HG02943 (cell line): ENCODE data around the gene LTBP4.

Experiments
- ATAC-seq: cut with Tn5 transposase; IDR thresholded peaks from one replicate; pipeline ENCODE4 v1.9.1; 2021; ENCODE audit warnings: mild to moderate bottlenecking, low read depth, moderate library complexity; ENCODE audit not compliant: unreplicated experiment

LTBP4 gene

DNA sequence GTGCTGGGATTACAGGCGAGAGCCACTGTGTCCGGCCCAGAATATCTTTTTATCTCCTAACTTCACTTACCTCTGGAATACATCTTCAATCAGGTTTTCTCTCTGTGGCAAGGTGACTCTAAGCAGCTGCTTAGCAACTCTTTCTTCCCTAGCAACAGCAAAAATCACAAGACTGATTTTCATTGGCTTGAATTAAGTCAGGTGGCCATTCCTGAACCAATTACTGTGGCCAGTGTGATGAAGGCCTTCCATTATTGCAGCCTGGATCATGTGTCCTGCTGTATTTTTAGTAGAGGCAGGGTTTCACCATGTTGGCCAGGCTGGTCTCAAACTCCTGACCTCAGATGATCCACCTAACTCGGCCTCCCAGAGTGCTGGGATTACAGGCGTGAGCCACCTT lies 9.0 kb upstream of the LTBP4 start:
- peak; percentile 63 for ATAC-seq

DNA sequence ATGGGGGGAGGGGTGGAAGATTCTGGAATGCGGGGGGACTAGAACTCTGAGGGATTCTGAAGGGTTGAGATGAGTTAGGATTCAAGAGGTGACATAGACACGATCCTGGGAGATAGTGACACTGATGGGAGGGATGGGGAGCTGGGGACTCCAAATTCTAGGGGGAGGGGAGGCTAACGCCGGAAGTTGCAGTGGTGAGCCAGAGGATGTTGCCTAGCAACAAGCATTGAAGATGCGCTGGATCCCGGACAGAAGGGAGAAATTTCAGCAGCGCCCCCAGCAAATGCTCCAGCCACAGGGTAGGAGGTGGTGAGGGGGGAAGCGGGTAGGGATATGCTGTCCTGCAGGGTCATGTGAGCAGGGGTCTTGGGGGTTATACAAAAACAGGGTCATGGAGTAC lies 6.9 kb upstream of the LTBP4 start:
- ATAC-seq = no peak

DNA sequence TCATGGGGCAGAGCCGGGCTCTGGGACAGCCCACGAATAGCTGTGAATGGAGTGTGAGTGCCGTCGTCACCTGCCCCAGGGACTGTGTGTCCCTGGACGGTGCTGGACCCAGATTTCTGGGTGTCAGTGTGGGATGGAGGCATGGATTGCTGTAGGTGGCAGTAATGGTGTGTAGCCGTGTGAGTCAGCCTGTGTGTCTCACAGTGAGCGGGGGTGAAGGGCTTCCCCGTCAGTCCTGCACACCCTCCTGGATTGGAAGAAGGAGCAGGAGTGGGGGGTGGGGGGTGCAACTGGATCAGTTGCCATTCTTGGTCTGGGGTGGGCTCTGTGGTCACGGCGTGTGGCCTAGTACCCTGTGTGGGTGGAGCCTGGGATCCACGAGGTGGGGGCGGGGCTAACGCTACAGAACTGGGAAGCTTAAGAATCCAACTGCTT lies 6.5 kb upstream of the LTBP4 start:
- no peak for ATAC-seq

DNA sequence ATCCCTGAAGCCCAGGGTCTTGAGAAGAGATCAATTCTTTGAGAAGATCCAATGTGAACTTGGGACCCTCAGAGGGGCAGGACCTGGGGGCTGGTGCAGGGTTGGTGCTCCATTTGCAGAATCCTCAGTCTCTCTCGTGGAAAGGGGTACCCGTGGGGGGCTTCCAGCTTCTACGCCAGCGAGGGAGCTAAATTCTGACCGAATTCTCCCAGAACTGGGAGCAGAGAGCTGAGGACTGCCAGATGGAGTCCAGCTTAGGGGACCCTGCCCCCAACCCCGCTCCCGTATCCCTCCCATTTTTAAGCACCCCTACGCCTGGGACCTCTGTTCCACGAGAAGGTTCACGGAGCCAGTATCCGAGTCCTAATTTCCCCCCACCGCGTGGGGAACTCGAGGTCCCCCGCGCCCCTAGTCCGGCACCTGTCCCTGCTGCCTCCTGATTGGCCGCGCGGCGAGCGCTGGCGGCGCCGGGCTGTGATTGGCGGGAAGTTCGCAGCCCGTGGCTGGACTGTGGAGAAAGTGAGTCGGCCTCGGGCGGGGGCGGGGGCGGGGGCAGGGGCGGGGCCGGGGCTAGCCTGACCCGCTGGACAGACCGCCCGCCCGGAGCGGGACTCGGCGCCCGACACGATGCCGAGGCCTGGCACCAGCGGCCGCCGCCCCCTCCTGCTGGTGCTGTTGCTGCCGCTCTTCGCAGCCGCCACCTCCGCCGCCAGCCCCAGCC lies 4.4 kb upstream of the LTBP4 start:
- ATAC-seq = no peak

DNA sequence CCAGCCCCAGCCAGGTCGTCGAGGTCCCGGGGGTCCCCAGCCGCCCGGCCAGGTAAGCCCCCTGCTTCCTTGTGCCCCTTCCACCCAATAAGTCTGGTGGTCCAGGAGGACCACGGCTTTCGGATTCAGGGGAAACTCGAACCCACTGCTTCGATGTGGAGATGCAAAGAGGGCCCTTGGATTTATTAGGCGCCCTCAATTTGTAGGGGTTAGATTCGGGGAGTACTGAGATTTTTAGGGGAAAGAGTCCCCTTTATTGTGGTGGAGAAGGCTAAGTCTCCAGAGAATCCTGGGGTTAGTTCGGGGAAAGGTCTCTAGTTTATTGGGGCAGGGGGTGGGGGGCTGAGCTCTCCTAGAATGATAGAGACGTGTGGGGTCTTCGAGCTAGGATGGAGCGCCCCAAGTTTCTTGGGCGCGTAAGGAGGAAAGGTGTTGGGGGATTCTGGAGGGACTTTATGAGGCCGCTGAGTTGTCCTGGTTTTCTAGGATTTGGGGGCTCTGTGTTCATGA lies 3.8 kb upstream of the LTBP4 start:
- no peak for ATAC-seq

DNA sequence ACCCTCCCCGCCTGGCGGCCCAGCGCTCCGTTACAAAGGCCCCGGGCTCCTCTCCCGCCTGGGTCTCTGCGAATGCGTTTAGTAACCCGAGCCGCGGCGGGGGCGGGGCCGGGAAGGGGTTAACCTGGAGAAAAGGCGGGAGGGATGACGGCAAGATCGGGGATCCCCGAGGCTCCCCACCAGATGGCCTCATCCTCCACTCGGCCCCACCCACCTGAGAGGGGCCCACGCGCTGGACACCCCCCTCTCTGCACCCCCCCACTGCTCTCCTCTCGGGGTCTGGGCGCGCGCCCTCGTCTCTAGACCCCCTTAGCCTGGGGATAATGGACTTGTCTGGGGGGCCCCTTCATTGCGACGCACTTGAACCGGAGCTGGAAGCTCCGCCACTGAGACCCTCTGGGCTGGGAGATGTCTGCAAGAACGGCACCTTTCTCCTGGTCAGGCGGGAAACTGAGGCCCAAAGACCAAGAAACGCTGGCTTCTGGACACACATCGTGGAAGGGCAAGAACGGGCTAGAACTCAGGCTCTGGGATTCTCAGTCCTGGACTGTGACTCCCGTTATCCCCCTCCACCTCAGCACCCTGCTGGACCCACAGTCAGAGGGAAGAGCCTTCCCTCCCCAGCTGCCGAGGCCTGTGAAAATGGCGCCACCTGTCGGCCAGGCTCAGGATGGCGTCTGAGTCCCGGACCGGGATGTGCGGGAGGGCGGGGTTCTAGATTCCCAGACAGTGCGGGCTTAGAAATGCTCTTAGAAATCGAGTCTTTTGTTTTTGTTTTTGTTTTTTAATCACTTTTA lies 2.9 kb upstream of the LTBP4 start:
- ATAC-seq = no peak

DNA sequence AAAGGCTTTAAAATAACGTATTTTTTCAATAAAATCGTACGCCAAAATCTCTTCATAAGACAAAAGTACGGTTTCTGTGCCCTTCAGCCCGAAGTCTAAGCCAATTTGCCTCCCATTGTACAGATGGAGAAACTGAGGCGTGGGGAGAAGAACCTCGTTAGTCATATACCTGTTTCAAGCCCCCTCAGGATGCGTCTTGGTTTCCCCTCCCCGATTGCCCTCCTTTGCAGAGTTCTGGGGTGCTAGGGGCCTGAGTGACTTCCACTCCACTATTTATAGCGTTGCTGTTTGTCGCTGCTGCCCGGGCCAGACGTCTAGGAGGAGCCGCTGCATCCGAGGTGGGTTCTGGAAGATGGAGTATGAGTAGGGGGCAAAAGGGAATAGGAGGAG lies 2.3 kb upstream of the LTBP4 start:
- no peak for ATAC-seq

DNA sequence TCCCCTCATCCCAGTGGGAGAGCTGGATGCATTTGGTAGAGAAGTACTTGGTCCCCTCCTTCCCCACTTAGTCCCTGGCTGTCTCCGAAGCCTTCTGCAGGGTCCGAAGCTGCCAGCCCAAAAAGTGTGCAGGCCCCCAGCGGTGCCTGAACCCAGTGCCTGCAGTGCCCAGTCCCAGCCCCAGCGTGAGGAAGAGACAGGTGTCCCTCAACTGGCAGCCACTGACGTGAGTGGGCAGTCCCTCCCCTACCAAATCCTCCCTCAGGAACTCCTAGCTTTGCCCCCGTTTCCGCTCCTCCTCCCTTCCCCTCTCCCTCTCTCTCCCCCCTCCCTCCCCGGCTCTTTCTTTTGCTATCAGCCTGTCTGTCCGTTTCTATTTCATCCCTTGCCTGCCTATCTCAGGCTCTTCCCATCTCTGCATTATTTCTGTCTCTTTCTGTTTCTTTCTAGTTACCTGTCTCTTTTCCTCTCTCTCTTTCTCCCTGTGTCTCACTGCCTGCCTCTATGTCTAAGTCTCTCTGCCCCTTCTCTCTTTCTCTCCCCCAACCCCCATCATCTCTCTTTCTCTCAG lies 1.8 kb upstream of the LTBP4 start:
- no peak for ATAC-seq

DNA sequence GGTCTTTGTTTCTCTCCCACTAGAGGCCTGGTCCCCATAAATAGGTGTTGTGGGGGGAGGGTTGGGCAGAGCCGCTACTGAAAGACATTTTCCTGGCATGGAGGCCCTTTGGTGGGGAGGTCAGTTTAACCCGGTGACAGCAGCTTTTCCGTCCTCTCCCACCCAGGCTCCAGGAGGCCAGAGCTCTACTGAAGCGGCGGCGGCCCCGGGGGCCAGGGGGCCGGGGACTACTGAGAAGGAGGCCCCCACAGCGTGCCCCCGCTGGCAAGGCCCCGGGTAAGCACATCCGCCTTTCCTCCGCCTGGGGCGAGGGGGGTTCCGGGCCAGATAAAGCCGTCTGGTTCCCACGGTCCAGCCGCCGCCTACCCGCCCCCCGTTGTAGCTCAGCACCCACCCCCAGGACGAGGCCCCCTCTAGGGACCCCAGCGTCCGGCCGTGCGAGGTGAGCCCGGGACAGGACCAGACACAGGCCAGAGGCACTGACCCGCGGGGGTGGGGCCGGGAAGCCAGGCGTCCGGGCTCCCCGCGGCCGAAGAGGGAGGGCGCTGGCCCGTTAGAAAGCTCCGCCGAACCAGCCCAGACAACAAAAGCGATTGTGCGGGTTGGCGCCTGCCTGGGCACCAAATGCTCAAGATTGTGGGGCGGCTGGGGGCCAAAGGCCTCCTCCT lies 1.1 kb upstream of the LTBP4 start:
- ATAC-seq = no peak

DNA sequence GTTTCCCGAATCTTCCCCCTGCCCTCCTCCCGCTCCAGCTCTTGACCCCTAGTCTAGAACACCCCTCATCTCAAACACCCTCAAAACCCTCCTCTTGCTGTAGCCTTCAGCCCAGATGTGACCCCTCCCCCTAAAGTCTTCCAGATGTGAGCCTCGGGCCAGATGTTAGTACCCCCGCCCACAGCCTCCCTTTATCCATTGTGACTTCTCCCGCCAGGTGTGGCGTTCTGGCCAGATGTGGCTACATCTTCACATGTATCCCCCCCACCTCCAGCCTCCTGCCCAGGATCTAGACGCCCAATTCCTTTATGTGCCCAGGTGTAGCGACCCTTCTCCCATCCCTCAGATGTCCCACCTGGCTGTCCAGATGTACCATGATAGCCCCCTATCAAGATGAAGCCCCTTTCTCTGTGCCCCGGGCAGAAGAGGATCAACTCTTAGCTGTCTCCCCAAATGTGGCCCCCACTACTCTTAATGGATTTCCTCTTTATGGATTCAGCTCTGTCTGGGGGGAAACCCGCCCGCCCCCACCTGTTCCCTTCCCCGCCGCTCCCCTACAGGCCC lies 517 bp upstream of the LTBP4 start:
- ATAC-seq = no peak

DNA sequence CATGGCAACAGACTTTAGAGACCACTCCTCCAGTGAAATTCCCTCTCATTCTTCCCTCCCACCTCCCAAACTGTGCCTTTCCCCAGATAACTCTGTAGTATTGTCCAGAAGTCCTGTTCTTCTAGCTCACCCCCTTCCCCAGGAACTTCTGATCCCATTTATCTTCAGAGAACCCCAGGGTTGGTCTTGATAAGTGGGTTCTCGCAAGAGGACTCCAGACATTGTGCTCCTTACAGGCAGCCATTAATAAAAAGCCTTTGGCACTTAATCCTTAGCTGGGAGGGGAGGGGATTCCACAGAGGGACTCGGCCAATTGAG lies 1.9 kb downstream of the LTBP4 start:
- no peak for ATAC-seq

DNA sequence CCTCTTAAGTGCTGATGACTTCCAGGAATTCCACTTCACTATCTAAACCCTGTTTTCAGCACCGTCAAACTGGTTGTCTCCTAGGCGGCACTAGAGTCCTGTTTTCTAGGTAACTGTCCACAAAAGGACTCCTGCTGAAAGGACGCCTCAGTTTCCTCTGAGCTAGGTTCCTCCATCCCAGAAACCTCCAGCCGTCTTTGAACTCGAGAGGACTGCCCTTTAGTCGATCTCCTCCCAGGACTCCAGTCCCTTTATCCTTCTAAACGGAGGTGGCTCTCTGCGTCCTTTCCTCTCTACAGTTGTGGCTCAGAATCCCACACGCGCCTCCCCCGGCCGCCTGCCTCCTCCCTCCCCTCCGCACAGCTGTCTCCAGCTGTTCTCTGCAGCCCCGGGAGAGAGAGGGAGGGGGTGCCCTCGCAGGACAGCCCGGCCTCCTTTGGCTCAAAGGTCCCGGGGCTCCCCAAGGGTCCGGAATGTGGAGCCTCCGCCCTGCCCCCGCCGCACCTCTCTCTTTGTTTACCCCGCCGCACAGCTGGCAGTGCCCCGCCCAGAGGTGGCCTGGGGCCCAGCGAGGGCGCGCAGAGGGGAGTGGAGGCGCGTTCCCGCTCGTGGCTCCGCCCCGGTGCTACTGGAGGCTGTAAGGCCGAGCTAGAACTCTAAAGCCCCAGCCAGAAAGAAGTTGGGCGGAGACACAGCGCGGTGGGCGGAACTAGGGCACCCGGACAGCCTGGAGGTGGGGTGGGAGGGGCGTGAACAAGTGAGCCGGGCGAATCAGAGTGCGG lies 2.4 kb downstream of the LTBP4 start:
- peak; percentile 51 for ATAC-seq

DNA sequence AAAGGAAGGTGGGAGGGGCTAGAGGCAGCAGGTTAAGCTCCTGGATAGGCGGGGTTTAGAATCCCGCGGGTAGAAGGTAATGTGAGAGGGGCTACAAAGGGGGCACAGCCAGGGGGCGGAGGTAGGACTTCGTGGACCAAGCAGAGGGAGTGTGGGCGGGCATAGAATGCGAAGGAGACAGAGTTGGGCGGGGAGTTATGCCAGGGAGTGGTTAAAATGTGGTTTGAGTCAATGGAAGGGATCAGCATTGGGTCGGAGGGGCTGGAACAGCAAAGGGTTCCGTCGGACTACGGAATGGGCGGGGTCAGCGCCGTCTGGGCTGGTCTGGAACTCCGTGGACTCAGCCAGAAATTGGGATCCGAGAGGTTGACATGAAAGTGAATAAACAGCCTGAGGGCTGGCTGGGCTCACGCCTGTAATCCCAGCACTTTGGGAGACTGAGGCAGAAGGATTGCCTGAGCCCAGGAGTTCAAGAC lies 3.0 kb downstream of the LTBP4 start:
- ATAC-seq = no peak

DNA sequence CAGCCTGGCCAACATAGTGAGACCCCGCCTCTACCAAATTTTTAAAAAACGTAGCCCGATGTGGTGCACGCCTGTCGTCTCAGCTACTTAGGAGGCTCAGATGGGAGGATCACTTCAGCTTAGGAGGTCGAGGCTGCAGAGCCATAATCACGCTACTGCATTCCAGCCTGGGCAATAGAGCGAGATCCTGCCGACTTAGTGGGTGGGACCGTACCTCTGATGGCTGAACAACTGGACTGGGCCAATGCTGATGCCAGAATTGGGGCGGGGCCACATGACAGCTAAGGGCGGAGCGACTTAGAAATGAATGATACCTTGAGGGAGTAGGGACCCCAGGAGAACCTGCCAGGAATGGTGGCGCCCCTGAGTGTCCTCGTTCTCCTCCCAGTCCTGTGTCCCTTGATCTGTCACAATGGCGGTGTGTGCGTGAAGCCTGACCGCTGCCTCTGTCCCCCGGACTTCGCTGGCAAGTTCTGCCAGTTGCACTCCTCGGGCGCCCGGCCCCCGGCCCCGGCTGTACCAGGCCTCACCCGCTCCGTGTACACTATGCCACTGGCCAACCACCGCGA lies 3.6 kb downstream of the LTBP4 start:
- no peak for ATAC-seq

DNA sequence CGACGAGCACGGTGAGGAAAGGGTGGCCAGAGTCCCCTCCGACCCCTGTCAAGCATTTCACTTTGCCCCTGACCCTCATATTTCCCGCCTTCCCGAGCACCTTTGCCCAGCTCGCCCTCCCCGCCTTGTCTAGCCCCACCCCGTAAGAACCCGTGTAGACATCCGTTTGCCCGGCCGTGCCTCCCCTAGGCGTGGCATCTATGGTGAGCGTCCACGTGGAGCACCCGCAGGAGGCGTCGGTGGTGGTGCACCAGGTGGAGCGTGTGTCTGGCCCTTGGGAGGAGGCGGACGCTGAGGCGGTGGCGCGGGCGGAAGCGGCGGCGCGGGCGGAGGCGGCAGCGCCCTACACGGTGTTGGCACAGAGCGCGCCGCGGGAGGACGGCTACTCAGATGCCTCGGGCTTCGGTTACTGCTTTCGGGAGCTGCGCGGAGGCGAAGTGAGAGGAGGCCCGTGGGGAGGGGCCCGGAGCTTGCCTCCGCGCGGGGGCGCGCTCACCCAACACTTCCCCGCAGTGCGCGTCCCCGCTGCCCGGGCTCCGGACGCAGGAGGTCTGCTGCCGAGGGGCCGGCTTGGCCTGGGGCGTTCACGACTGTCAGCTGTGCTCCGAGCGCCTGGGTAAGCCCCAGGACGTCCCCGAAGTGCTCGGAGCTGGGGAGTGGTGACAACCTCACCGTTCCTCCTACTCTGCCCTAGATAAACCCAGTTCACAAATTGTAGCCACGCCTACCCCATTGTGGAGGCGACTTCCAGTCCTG lies 4.2 kb downstream of the LTBP4 start:
- no peak for ATAC-seq

DNA sequence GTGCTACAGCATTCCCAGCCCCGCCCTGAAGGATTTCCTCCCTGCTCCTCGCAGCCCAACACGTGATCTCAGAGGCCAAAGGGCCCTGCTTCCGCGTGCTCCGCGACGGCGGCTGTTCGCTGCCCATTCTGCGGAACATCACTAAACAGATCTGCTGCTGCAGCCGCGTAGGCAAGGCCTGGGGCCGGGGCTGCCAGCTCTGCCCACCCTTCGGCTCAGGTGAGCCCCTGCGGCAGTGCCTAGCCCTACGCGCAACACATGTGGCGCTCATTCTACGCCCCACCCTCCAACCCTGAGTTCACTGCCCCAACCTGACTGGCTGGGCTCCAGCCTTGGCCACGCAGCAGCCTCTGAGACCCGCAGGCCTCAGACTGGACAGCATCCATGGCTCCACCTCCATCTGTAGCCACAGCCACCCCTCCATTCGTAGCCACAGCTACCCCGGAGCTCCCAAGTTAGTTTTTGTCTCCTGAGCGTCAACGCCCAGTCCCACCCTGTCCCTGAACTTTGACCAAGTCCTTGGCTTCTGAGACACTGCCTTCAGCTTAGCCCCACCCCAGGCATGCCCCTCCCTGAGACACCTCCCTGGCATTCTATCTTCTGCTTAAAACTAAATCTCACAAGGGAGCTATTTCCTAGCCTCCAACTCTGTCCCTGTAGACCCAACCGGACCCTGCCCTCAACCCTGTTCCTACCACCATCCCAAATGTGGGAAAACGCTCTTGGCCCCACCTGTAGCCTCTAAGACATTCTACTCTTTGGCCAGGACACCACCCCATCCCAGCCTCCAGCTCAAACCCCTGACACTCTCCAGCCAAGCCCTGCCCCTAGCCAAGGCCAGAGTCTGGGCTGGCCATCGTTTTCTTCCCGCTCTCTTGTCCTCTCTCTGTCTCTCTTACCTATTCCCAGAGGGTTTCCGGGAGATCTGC lies 6.4 kb downstream of the LTBP4 start:
- ATAC-seq = no peak

DNA sequence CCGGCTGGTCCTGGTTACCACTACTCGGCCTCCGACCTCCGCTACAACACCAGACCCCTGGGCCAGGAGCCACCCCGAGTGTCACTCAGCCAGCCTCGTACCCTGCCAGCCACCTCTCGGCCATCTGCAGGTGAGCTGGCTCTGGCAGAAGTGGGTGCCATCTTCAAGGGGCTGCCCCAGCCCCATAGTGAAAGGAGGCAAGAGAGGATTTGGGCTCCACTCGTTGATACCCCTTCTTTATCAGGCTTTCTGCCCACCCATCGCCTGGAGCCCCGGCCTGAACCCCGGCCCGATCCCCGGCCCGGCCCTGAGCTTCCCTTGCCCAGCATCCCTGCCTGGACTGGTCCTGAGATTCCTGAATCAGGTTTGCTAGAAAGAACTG lies 7.1 kb downstream of the LTBP4 start:
- ATAC-seq = no peak

DNA sequence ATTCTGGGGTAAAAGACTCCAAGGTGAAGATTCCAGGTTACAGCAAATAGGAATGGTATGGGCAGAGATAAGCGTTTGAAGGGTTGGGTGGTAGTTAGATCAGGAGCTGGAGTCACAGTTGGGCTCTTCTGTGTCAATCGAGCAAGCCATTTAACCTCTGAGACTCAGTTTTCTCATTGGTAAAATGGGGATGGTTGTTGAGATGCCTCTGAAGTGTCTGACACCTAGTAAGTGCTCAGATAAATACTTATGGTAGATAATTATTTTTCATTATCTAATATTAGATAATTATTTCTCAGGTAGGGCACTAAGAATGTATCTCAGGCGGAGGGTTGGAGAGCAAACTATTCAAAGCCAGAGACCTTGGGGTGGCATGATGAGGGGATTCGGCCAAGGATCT lies 7.8 kb downstream of the LTBP4 start:
- ATAC-seq = no peak
